LNCaP clone FGC (cell line): ENCODE measurements around the gene ETV6.

Experiments
- DNase-seq: peaks from one replicate; pipeline ENCODE4 v3.0.0-alpha.2; 2011; ENCODE audit warnings: low read depth
- H3K4me3 ChIP-seq: 2 replicates; pipeline ENCODE4 v1.5.1; 2011; ENCODE audit warnings: mild to moderate bottlenecking, low read depth, low read length, control low read depth
- CTCF ChIP-seq: IDR thresholded peaks from 2 replicates; pipeline ENCODE4 v1.5.1; 2012; ENCODE audit warnings: mild to moderate bottlenecking; ENCODE audit not compliant: control insufficient read depth, insufficient read depth; ENCODE audit errors: extremely low read depth

The ETV6 gene

GRCh38 chr12:11891346-11891745, 241.9 kb downstream of the ETV6 start:
- no peak for DNase-seq
- TF ChIP-seq CTCF: no peak
- H3K4me3 ChIP-seq: no peak overlapping the region

GRCh38 chr12:11891754-11892386, 242.4 kb downstream of the ETV6 start:
- no peak for DNase-seq
- H3K4me3 ChIP-seq: no peak overlapping the region
- TF ChIP-seq CTCF: peak; percentile 41

GRCh38 chr12:11893998-11894397, 244.5 kb downstream of the ETV6 start:
- TF ChIP-seq CTCF: no peak
- H3K4me3 ChIP-seq: no peak overlapping the region
- DNase-seq: no peak

GRCh38 chr12:11894890-11895289, 245.4 kb downstream of the ETV6 start:
- no peak for TF ChIP-seq CTCF
- DNase-seq: no peak
- no peak overlapping the region for H3K4me3 ChIP-seq

- TF ChIP-seq CTCF: no peak
- no peak for DNase-seq
- no peak overlapping the region for H3K4me3 ChIP-seq
These were observed 246.1 kb downstream of the ETV6 start for GRCh38 chr12:11895421-11896078.

- no peak for DNase-seq
- TF ChIP-seq CTCF: no peak
- H3K4me3 ChIP-seq: no peak overlapping the region
These were observed 247.0 kb downstream of the ETV6 start for GRCh38 chr12:11896417-11896929.

GRCh38 chr12:11897923-11898322, 248.4 kb downstream of the ETV6 start:
- H3K4me3 ChIP-seq: no peak overlapping the region
- DNase-seq: no peak
- no peak for TF ChIP-seq CTCF
